IPS-18c (cell line): ENCODE data around the gene DEDD.
A peak's percentile ranks its signal among the peaks of the same experiment; 100 is the strongest.

Source experiments
- H3K4me3 ChIP-seq: 2 replicates; pipeline ENCODE4 v1.7.0; 2013; ENCODE audit warnings: low read depth, mild to moderate bottlenecking, low read length, moderate library complexity; ENCODE audit not compliant: insufficient read depth
- H3K9me3 ChIP-seq: one replicate; pipeline ENCODE4 v1.6.1; 2013; ENCODE audit warnings: mild to moderate bottlenecking, low read length, moderate library complexity; ENCODE audit not compliant: control insufficient read depth, insufficient read depth

DEDD gene

GRCh38 chr1:161166669-161167548 lies 34.4 kb upstream of the DEDD start:
- peak overlapping the region; percentile 98 for H3K4me3 ChIP-seq
- no peaks in the 10 kb centered on the region for H3K9me3 ChIP-seq

- Histone ChIP-seq H3K4me3 (peak within 1 kb of the TSS; percentile 98), H3K9me3 (no peaks in the 10 kb centered on the region)
These were observed 33.5 kb upstream of the DEDD start, which contains the start of gene PPOX for GRCh38 chr1:161165742-161166668. TSS of gene PPOX (plus strand) at chr1:161166426. CDS start at chr1:161166848, 422 bp downstream.

GRCh38 chr1:161164901-161165610 lies 32.6 kb upstream of the DEDD start:
- Histone ChIP-seq H3K9me3 (no peaks in the 10 kb centered on the region), H3K4me3 (no peak overlapping the region; the same call in 1 of the 2 replicates)

GRCh38 chr1:161163793-161164192 lies 31.3 kb upstream of the DEDD start:
- H3K9me3 ChIP-seq = no peaks in the 10 kb centered on the region
- H3K4me3 ChIP-seq = no peak overlapping the region

- Histone ChIP-seq H3K9me3 (no peaks in the 10 kb centered on the region), H3K4me3 (no peak overlapping the region)
These were observed 30.3 kb upstream of the DEDD start for GRCh38 chr1:161162806-161163205.

- H3K4me3 ChIP-seq = no peak overlapping the region
- no peaks in the 10 kb centered on the region for H3K9me3 ChIP-seq
These were observed 29.6 kb upstream of the DEDD start for GRCh38 chr1:161162052-161162451.

GRCh38 chr1:161161652-161162051 lies 29.2 kb upstream of the DEDD start:
- Histone ChIP-seq H3K4me3 (no peak overlapping the region), H3K9me3 (no peaks in the 10 kb centered on the region)

GRCh38 chr1:161160671-161161145 lies 28.2 kb upstream of the DEDD start:
- Histone ChIP-seq H3K4me3 (no peak overlapping the region), H3K9me3 (no peaks in the 10 kb centered on the region)

GRCh38 chr1:161159913-161160243 lies 27.4 kb upstream of the DEDD start:
- no peaks in the 10 kb centered on the region for H3K9me3 ChIP-seq
- peak overlapping the region; percentile 43 for H3K4me3 ChIP-seq

- peak within 1 kb of the TSS; percentile 43 for H3K4me3 ChIP-seq
- H3K9me3 ChIP-seq = no peaks in the 10 kb centered on the region
These were observed 26.8 kb upstream of the DEDD start, which contains the start of gene USP21 for GRCh38 chr1:161159087-161159912. TSS of gene USP21 (plus strand) at chr1:161159500. CDS start at chr1:161160641, 1,141 bp downstream.

- Histone ChIP-seq H3K4me3 (peak overlapping the region; percentile 43), H3K9me3 (no peaks in the 10 kb centered on the region)
These were observed 26.0 kb upstream of the DEDD start for GRCh38 chr1:161158316-161159010.

- H3K4me3 ChIP-seq = no peak overlapping the region
These were observed 25.4 kb upstream of the DEDD start for GRCh38 chr1:161157867-161158266.

GRCh38 chr1:161153682-161154337 lies 21.3 kb upstream of the DEDD start, which contains the start of gene UFC1:
TSS of gene UFC1 (plus strand) at chr1:161153978. CDS start at chr1:161153998, 20 bp downstream.
- Histone ChIP-seq H3K4me3 (peak within 1 kb of the TSS; percentile 62), H3K9me3 (no peaks in the 10 kb centered on the region)

More at GRCh38 chr1:161157867-161158266, 25.4 kb upstream of the DEDD start:
- no peaks in the 10 kb centered on the region for H3K9me3 ChIP-seq

- Histone ChIP-seq H3K9me3 (no peaks in the 10 kb centered on the region), H3K4me3 (no peak overlapping the region)
These were observed 20.7 kb upstream of the DEDD start for GRCh38 chr1:161153176-161153575.

GRCh38 chr1:161145832-161146231 lies 13.4 kb upstream of the DEDD start:
- Histone ChIP-seq H3K4me3 (no peak overlapping the region), H3K9me3 (no peaks in the 10 kb centered on the region)
